ENCODE measurements around the gene COL5A1.

GRCh38 chr9:134682651-134683364 lies 41.2 kb downstream of the COL5A1 start:
- TF ChIP-seq POLR2A (IDR thresholded peaks at IDR 0.05) (no peak), CTCF (IDR thresholded peaks at IDR 0.05) (no peak)

Data from heart left ventricle (tissue), 13 donors.